NCI-H2196 treated with DMSO at 0.1 percent for 48 hours (cell line): Measurements from ENCODE around the gene AQP12A.
"Not testable (repeated sequence)": the region's sequence is repeated elsewhere in the genome, so short reads cannot be mapped to it uniquely, and the experiment has no call there.

Source experiments
- DNase-seq: peaks from one replicate; lab custom pipeline; 2025; ENCODE audit not compliant: unreplicated experiment; lab: John Stamatoyannopoulos, UW

Gene AQP12A

GRCh38 chr2:240655931-240656886 is 35.5 kb upstream of the AQP12A start:
- DNase-seq, result no peak

- not testable (repeated sequence) for DNase-seq
These were observed 31.8 kb upstream of the AQP12A start for GRCh38 chr2:240659883-240660282.

- DNase-seq, result no peak
These were observed 29.0 kb upstream of the AQP12A start for GRCh38 chr2:240662681-240663080.

DNA sequence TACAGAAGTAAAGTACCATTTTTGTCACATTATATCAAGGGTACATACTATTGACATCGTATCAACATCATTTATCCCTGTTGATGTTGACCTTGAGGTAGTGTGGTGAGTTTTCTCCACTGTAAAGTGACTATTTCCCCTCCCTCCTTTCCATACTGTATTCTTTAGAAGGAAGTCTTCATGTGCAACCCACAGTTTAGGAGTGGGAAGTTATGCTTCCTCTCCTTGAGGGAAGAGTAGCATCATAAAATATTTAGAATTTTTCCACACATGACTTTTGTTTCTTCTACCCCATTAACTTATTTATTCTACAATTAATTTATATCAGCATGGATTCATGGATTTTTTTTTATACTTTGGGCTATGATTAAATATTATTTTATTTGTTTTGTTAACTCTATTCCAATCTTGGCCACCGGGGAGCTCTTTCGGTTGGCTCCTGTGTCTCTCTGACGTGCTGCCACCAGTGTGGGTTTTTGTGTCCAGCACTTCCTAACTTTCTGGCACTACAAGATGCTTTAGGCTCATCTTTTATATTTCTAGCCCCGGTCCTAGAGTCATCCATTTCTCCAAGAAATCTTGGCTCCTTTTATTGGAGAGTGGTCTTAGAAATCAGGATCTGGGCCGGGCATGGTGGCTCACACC is 28.0 kb upstream of the AQP12A start:
- DNase-seq, result no peak

- DNase-seq, result no peak
These were observed 27.0 kb upstream of the AQP12A start for GRCh38 chr2:240664622-240665021.

GRCh38 chr2:240670402-240670801 is 21.3 kb upstream of the AQP12A start:
- no peak for DNase-seq

- no peak for DNase-seq
These were observed 20.7 kb upstream of the AQP12A start for GRCh38 chr2:240670950-240671349.

DNA sequence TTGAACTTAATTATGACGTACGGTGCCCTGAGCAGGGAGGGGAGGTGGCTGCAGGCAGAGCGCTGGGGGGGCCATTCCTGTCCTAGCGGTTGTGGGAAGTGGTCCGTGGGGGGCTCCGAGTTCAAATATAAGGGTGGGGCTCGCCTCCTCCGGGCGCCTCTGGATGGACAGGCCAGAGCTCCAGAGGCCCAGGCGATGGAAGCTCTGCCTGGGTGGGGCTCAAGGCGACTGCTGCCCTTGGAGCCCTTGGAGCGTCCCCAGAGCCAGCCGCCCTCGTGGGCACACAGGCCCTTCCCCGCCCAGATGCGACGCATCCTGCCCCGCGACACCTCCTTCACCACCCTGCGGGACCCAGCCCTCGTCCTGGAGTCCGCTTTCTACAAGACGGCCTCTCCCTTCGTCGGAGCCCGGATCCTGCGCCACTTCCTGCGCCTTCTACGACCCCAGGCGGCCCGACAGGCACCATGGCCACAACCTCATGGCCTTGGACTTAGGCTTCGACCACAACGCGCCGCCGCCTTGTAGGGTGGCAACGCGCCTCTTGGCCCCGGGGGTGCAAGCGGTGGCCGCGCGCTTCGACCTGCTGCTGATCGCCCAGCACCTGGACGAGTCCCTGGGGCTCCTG is 19.5 kb upstream of the AQP12A start:
- no peak for DNase-seq

DNA sequence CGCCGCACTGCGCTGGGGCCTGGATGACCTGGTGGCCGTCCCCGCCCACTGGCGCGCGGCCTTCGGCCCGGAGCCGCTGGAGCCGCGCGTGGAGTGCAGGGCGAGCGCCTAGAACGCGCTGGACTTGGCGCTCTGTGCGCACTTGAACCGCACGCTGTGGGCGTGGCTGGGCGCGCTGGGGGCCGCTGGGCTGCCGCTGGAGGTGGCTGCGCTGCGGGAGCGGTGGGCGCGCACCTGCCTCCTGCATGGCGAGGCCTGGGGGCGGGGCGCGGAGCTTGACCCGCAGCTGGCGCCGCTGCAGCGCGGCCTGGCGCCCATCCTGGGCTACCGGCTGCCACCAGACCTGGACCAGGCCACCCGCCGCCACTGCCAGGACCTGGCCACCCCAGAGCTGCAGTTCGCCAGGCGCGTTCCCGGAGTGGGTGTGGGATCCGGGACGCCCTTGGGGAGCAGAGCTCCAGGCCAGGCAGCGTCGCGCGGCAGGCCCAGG is 18.9 kb upstream of the AQP12A start:
- DNase-seq, result no peak

DNA sequence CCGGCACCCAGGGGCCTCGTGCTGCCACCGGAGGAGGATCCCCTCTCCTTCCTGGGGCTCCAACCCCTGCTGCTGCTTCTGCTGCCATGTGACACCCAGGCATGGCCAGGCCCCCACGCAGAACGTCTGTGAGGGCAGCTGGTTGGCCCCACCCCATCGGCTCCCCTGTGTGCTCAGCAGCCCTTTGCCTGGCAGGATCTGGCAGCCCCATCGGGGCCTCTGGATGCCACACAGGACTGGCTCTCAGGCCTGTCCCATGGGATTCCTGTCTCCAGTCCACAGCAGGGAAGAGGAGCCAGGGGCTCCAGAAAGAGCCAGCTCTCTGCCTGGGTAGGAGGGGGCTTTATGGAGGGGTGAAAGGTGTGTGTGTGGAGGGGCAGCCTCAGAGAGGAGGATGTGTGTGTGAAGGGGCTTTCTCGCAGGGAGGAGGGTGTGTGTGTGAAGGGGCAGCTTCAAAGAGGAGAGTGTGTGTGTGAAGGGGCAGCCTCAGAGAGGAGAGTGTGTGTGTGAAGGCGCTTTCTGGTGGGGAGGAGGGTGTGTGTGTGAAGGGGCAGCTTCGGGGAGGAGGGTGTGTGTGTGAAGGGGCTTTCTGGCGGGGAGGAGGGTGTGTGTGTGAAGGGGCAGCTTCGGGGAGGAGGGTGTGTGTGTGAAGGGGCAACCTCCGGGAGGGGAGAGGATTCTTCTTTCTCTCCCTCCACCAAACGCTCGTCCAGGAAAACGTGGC is 17.0 kb upstream of the AQP12A start:
- DNase-seq, result not testable (repeated sequence)

DNA sequence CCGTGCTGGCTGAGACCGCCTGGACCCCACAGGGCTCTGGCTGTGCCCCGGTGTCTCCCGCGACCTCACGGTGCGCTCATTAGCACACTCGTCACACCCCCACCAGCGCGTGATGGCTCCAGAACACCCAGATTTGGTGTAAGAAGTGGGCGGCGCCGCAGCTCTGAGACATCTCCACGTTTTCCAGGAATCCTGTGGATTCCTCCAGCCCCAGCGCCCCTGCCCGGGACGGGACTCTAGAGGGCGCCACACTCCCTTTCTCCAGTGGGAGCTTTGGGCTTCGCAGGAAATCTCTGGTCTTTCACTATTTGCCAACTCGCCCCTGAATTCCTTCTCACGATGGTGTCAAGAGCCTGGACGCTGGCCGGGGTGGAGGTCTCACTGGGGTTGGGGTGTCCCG is 16.3 kb upstream of the AQP12A start:
- not testable (repeated sequence) for DNase-seq

GRCh38 chr2:240678043-240678442 is 13.6 kb upstream of the AQP12A start:
- DNase-seq, result not testable (repeated sequence)

DNA sequence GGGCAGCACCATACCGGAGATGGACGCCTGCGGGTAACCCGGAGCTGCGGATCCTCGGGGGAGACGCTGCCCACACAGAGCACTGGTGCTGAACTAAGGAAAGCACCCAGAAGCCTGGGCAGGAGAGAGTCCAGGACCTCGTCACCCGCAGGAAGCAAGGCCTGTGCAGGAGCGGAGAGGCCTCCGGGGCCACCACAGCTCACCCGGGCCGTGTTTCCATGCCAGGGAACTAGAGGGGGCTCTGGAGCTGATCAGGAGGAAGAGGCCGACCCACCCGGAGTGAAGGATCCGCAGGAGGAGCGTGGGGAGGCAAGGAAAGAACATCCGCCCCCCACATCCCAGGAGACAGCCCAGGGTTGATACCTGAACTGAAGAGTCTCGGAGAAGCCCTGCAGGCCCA is 12.8 kb upstream of the AQP12A start:
- not testable (repeated sequence) for DNase-seq

GRCh38 chr2:240680185-240680584 is 11.5 kb upstream of the AQP12A start:
- DNase-seq, result not testable (repeated sequence)

GRCh38 chr2:240682431-240683224 is 9.0 kb upstream of the AQP12A start, which contains the start of gene AQP12B:
Gene AQP12B, minus strand, starts transcription at chr2:240682885. Its CDS starts 48 bp downstream, at chr2:240682837.
- DNase-seq, result not testable (repeated sequence)

GRCh38 chr2:240683329-240683979 is 8.2 kb upstream of the AQP12A start:
- not testable (repeated sequence) for DNase-seq

DNA sequence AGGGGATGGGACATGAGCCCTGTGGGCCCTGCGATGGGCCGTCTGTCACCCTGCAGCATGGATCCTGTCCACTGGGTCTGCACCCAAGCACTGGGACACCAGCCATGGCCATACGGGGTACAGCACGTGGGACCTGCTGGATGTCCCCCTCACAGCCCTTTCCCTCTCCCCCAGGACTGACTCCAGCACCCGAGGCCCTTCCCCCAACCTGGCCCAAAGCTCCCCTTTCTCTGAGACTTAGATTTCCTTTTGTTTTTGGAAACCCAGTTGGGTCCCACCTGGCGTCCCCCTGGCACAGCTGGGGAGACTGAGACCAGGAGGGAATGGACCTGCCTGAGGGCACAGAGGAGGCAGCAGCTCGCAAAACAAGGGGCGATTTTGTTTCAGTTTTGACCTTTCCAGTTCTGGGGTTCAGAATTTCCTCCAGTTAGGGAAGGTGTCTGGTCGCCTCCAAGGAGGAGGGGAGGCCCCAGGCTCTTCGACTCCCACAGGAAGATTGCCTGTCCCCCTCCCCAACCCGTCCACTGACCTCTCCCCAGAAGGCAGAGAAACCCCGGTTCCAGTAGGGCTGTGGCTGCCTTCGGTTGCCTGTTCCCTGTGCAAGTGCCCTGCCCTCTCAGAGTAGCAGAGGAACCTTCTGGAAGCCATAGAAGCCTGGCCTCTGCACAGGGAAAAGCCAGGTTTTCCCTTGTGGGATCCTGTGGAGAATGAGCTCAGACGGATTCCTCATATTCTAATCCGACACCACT is 7.5 kb upstream of the AQP12A start:
- not testable (repeated sequence) for DNase-seq

DNA sequence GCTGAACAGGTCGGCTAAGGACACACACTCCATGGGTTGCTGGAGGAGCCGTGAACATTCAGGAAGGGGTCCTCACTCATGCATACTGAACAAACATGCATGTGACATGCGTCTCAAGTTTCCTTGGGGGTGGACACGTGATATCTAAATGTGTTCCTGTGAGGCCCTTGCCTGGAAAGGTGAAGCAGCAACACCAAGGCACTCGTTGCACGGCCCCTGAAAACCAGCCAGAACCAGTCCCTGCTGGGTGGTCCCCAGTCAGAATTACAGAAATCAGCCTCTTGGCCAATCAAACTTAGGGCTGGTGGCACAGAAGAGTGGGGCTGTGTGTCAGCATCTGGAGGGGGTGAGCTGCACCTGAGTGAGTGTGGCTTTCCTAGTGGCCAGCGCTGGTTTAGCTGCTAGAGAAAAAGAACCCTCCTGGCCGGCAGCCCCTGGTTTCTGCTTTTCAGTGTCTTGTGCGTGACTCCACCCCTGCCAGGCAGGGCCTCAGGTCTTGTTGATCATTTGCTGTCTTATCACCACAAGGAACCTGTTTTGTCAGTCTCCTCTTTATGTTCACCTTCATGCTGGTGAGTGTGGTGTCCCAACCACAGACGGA is 5.8 kb upstream of the AQP12A start:
- DNase-seq, result peak; percentile 15
